Vagina (tissue), 2 donors: ENCODE data around the gene DGKH. TPM values are rescaled to one million over a fixed set of nuclear protein-coding genes. Genes with fewer than 3 reads are reported as not detected.

Experiments
- DNase-seq, 2 donors: peaks; one replicate each; pipeline ENCODE4 v3.0.0-alpha.2; 2017; ENCODE audit errors: extremely low spot score in 2 of 2
- H3K27ac ChIP-seq: fragments of 200-600 bp; sonication (generic); one replicate; pipeline ENCODE4 v1.5.1; 2019
- H3K27me3 ChIP-seq: fragments of 200-600 bp; sonication (generic); one replicate; pipeline ENCODE4 v1.5.1; 2019
- H3K36me3 ChIP-seq, 2 donors: fragments of 200-600 bp; sonication (generic); one replicate each; pipeline ENCODE4 v1.5.1; 2017 to 2019
- H3K4me1 ChIP-seq: fragments of 200-600 bp; sonication (generic); one replicate; pipeline ENCODE4 v1.5.1; 2019
- H3K4me3 ChIP-seq, 2 donors: fragments of 200-600 bp; sonication (generic); 1 replicate in 1 of 2; 2 replicates in 1 of 2; pipeline ENCODE4 v1.5.1; 2016 to 2019
- H3K9me3 ChIP-seq: fragments of 200-600 bp; sonication (generic); one replicate; pipeline ENCODE4 v1.5.1; 2019
- POLR2A ChIP-seq, 2 donors: fragments of 450-650 bp; IDR thresholded peaks; one replicate each; pipeline ENCODE4 v1.6.1; 2017; ENCODE audit warnings: antibody characterized with exemption in 2 of 2, mild to moderate bottlenecking in 2 of 2, moderate library complexity in 2 of 2
- POLR2AphosphoS5 ChIP-seq, 2 donors: sonication (generic); formaldehyde crosslinking; IDR thresholded peaks; one replicate each; pipeline ENCODE4 v1.9.0; 2017; ENCODE audit warnings: antibody characterized with exemption in 2 of 2, mild to moderate bottlenecking in 2 of 2, low read depth in 1 of 2; ENCODE audit not compliant: insufficient read depth in 1 of 2
- intact Hi-C: fragments of 100-400 bp; cut with DNase I; formaldehyde crosslinking; loops from one replicate; pipeline ENCODE4 v1.15.1; 2023
- small RNA-seq: library from RNA; depleted of rRNA; stranded (forward); fragments of <200 nt; gene quantifications from one replicate; pipeline ENCODE3, GENCODE V24; 2016
- total RNA-seq: library from RNA; depleted of rRNA; stranded (reverse); fragments of >200 nt; gene quantifications from one replicate; pipeline ENCODE4 v1.2.3, GENCODE V29; 2016
- TF ChIP-seq, protein P1 (sequence below), 3 experiments: fragments of 450-650 bp in 2 of 3; fragments of 200-600 bp in 1 of 3; sonication (generic) in 1 of 3; IDR thresholded peaks; one replicate each; pipeline ENCODE4 v1.5.1; 2017 to 2019; ENCODE audit warnings: antibody characterized with exemption in 3 of 3, mild to moderate bottlenecking in 2 of 3, moderate library complexity in 2 of 3

Gene DGKH
- total RNA-seq, 1 donor from 2014 or later: 29.7 TPM

DNA sequence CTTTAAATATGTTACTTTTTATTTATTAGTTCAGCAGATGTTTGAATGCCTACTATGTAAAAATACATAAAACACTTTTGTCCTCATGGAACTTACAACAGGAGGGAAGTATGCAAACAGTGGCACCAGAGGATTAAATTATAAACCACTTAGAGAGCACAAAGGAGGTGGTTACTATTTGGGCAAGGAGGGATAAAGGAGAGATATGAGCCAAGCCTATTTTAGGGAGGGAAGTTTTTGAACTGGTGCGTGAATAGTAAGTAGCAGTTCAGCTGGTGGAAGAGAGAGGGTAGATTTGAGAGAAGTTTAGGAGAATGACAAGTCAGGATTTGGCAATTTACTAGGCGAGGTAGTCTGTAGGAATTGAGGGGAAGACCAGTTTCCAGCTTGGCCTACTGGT lies 232.1 kb downstream of the DGKH start:
- Histone ChIP-seq H3K9me3 (no peaks in the 10 kb centered on the region), H3K27ac (no peak overlapping the region), H3K4me3 (no peak overlapping the region), H3K36me3 (no peaks in the 10 kb centered on the region), H3K4me1 (no peaks in the 10 kb centered on the region), H3K27me3 (no peaks in the 10 kb centered on the region)
- TF ChIP-seq POLR2AphosphoS5 (IDR thresholded peaks at IDR 0.05; ENCODE audit: insufficient read depth in 1 of 2, low read depth in 1 of 2) (no peak), POLR2A (IDR thresholded peaks at IDR 0.05) (no peak)
- TF ChIP-seq, protein P1, sequence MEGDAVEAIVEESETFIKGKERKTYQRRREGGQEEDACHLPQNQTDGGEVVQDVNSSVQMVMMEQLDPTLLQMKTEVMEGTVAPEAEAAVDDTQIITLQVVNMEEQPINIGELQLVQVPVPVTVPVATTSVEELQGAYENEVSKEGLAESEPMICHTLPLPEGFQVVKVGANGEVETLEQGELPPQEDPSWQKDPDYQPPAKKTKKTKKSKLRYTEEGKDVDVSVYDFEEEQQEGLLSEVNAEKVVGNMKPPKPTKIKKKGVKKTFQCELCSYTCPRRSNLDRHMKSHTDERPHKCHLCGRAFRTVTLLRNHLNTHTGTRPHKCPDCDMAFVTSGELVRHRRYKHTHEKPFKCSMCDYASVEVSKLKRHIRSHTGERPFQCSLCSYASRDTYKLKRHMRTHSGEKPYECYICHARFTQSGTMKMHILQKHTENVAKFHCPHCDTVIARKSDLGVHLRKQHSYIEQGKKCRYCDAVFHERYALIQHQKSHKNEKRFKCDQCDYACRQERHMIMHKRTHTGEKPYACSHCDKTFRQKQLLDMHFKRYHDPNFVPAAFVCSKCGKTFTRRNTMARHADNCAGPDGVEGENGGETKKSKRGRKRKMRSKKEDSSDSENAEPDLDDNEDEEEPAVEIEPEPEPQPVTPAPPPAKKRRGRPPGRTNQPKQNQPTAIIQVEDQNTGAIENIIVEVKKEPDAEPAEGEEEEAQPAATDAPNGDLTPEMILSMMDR (IDR thresholded peaks at IDR 0.05): no peak
- no peak for DNase-seq
- intact Hi-C loops: no loop called here

DNA sequence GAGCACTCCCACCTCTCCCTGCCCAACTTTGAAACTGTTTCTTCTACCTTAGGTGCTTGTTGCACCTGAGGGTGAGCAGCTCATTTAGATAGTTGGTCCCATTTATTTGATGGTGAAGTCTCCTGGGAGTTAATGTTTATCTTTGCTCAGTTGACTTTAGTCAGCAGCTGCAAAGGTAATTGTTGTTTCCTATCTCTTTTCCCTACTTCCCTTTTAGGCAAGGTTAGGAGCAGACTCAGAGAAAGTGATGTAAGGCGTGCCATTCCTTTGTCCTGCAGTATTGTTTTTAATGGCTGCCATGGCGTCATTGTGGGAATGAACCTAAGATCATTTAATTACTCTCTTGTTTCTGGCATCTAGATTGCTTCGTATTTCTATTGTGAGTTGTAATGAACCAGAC lies 235.1 kb downstream of the DGKH start:
- Histone ChIP-seq H3K4me1 (no peaks in the 10 kb centered on the region), H3K36me3 (peaks cover 0 to 9% of the 10 kb centered on the region in 2 donors), H3K27me3 (no peaks in the 10 kb centered on the region), H3K4me3 (no peak overlapping the region), H3K27ac (no peak overlapping the region), H3K9me3 (no peaks in the 10 kb centered on the region)
- DNase-seq: no peak
- intact Hi-C loops: no loop called here
- TF ChIP-seq, protein P1 (IDR thresholded peaks at IDR 0.05): no peak
- TF ChIP-seq POLR2A (IDR thresholded peaks at IDR 0.05) (no peak), POLR2AphosphoS5 (IDR thresholded peaks at IDR 0.05; ENCODE audit: insufficient read depth in 1 of 2, low read depth in 1 of 2) (no peak)

DNA sequence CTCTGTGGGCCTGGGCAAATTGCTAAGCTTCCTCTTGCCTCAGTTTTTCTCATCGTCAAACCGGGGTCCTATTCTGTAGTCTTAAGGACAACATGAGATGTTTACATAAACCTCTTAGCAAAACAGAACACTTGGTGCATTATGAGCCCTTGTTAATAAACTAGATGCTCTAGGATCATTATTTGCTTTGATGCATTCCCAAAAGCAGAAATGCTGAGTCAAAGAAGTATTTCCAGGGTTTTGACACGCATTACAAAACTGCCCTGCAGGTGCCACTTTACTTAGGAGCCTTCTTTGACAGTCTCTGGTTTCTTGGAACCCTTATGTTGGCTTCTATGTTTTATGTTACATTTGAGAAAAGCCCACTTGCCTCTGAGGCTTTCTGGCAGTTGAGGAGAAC lies 235.6 kb downstream of the DGKH start:
- intact Hi-C loops: no loop called here
- TF ChIP-seq POLR2A (IDR thresholded peaks at IDR 0.05): no peak
- Histone ChIP-seq H3K4me1 (no peaks in the 10 kb centered on the region), H3K27me3 (no peaks in the 10 kb centered on the region), H3K9me3 (no peaks in the 10 kb centered on the region), H3K27ac (no peak overlapping the region), H3K36me3 (peaks cover 0 to 9% of the 10 kb centered on the region in 2 donors), H3K4me3 (no peak overlapping the region)
- no peak for DNase-seq

Small RNAs within 50 kb of the gene (small RNA-seq; reads per million reads assigned to genes)
- not detected for gene RPS28P8

Other genes starting within 250 kb of the DGKH start
- gene VWA8, start 87.5 kb upstream of the DGKH start, total RNA-seq: 33.4 TPM
- 25.0 TPM for gene AKAP11, start 223.5 kb downstream of the DGKH start, total RNA-seq